GM20431 (cell line): ENCODE data around the gene PF4V1.

Source experiments
- in situ Hi-C: fragments of 300-500 bp; cut with MseI, MboI; formaldehyde crosslinking; loops from one replicate; pipeline ENCODE4 v1.15.0; 2020; ENCODE audit warnings: low sequenced_read_pairs; ENCODE audit not compliant: unreplicated experiment

The PF4V1 gene

GRCh38 chr4:73853246-73853704, at the start of gene PF4V1:
Gene PF4V1 (plus strand): TSS chr4:73853296. CDS start chr4:73853363, 67 bp downstream.
- in situ Hi-C loops = no loop called here

- in situ Hi-C loops = no loop called here
Measured at GRCh38 chr4:73810191-73810590, 42.9 kb upstream of the PF4V1 start.

- in situ Hi-C loops = no loop called here
Measured at GRCh38 chr4:73811841-73812240, 41.3 kb upstream of the PF4V1 start.

- in situ Hi-C loops = no loop called here
Measured at GRCh38 chr4:73814679-73815078, 38.4 kb upstream of the PF4V1 start.

GRCh38 chr4:73815145-73815544, 38.0 kb upstream of the PF4V1 start:
- in situ Hi-C loops = no loop called here

GRCh38 chr4:73816814-73817213, 36.3 kb upstream of the PF4V1 start:
- in situ Hi-C loops = no loop called here

- in situ Hi-C loops = no loop called here
Measured at GRCh38 chr4:73817341-73817740, 35.8 kb upstream of the PF4V1 start.

GRCh38 chr4:73821325-73821724, 31.8 kb upstream of the PF4V1 start:
- in situ Hi-C loops = no loop called here

GRCh38 chr4:73822389-73822788, 30.7 kb upstream of the PF4V1 start:
- in situ Hi-C loops = no loop called here

GRCh38 chr4:73822812-73823504, 30.1 kb upstream of the PF4V1 start:
- in situ Hi-C loops = no loop called here

- in situ Hi-C loops = no loop called here
Measured at GRCh38 chr4:73823760-73824159, 29.3 kb upstream of the PF4V1 start.

GRCh38 chr4:73828956-73829355, 24.1 kb upstream of the PF4V1 start:
- in situ Hi-C loops = no loop called here

GRCh38 chr4:73831569-73831968, 21.5 kb upstream of the PF4V1 start:
- in situ Hi-C loops = no loop called here

- in situ Hi-C loops = no loop called here
Measured at GRCh38 chr4:73832651-73833237, 20.4 kb upstream of the PF4V1 start.

- in situ Hi-C loops = no loop called here
Measured at GRCh38 chr4:73836373-73837279, 16.5 kb upstream of the PF4V1 start, which contains the start of gene CXCL6. Gene CXCL6 (plus strand): TSS chr4:73836678. CDS start chr4:73836751, 73 bp downstream.

GRCh38 chr4:73839071-73839470, 14.0 kb upstream of the PF4V1 start:
- in situ Hi-C loops = no loop called here

- in situ Hi-C loops = no loop called here
Measured at GRCh38 chr4:73839715-73840114, 13.4 kb upstream of the PF4V1 start.

- in situ Hi-C loops = no loop called here
Measured at GRCh38 chr4:73841243-73841925, 11.7 kb upstream of the PF4V1 start.

- in situ Hi-C loops = no loop called here
Measured at GRCh38 chr4:73842696-73843095, 10.4 kb upstream of the PF4V1 start.

- in situ Hi-C loops = no loop called here
Measured at GRCh38 chr4:73843369-73843768, 9.7 kb upstream of the PF4V1 start.
